Left lobe of liver (tissue), 2 donors: ENCODE measurements around the gene ATP6V1F. TPM values are rescaled to one million over a fixed set of nuclear protein-coding genes. Genes with fewer than 3 reads are reported as not detected.
A peak's percentile ranks its signal among the peaks of the same experiment; 100 is the strongest.

Experiments
- ATAC-seq: fragments of 200-7000 bp; cut with Tn5 transposase; one replicate; pipeline ENCODE4 v1.9.1; 2020; ENCODE audit warnings: mild to moderate bottlenecking, moderate library complexity
- DNase-seq: peaks from one replicate; pipeline ENCODE4 v3.0.0-alpha.2; 2020; ENCODE audit warnings: low spot score
- total RNA-seq: library from RNA; stranded (reverse); gene quantifications from one replicate; pipeline ENCODE4 v1.2.1, GENCODE V29; 2021
- donor health status: DM: no; HTN: no; CAD: no; lungs with moderate emphysema.
- donor health status: DM: no; HTN: yes; CAD: no.

ATP6V1F gene
- total RNA-seq, 1 donor from 2014 or later: 28.2 TPM

- DNase-seq: no peak
- ATAC-seq: no peak
These were observed 18.9 kb downstream of the ATP6V1F start for GRCh38 chr7:128881458-128882125.

- DNase-seq (no peak), ATAC-seq (no peak)
These were observed 19.5 kb downstream of the ATP6V1F start for GRCh38 chr7:128882134-128882533.

- ATAC-seq (peak; percentile 79), DNase-seq (peak; percentile 80)
These were observed 21.2 kb downstream of the ATP6V1F start for GRCh38 chr7:128883622-128884448.

GRCh38 chr7:128884561-128885369 lies 22.1 kb downstream of the ATP6V1F start:
- ATAC-seq (no peak), DNase-seq (no peak)

DNA sequence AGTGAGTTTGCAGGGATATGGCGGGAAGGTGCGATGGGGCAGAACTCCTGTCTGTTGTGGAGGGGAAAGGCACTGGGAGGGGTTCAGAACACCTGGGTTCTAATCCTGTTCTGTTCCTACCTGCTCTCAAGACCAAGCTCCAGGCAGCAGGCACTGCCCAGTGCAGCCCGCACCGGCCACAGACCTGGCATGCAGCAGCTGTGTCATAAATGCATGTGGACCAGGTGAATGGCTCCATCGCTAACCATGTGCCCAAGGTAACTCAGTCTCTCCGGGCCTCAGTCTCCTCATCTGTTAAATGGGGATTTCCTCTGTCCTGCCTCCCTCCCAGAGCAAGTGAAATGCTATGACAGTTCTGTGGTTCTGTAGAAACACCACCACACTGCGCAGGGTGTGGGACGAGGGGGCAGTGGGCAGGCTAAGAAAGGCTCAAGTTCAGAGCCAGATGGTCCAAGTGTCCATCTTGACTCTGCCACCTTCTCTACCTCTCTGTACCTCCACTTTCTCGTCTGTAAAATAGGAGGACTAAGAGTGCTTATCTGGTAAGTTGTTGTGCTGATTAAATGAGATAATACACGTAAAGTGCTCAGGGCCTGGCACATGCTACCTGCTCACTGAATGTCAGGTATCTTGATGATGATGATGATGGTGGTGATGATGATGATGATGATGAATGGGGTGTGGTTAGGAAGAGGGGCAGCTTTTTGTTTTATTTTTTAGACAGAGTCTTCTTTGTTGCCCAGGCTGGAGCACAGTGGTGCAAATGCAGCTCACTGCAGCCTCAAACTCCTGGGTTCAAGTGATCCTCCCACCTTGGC lies 22.9 kb downstream of the ATP6V1F start:
- no peak for ATAC-seq
- DNase-seq: no peak

DNA sequence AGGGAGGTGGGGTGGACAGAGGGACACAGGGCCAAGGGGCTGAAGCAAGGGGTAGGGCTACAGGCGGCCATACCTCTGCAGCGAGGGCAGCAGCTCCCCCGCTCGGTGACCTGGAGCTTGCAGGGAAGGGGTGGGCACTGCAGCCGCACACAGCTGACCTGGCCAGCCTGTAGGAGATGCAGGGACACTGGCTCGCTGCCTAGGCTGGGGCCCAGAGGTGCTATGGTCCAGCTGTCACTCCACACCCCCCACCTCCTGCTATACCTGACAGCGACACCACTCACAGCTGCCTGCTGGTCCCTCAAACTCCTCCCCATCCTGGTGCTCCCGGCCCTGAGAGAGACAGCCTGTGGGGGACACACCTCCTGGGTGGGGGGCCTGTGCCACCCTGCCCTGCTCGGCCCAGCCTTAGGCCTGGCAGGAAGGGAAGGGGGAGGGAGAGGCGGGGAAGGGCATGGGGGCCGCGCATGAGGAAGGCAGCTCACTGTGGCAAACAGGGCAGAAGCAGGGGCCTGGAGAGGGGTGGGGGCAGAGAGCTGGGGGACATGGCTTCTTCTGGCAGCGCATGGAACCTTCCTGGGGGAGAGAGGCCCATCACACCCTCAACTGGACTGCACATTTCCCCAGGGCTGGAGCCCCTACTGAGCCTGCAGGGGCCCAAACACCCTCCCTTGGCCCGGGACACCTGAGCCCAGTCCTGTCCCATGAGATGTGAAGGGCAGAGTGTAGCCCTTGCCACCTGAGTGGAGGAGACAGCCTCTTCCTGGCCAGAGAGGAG lies 23.9 kb downstream of the ATP6V1F start:
- DNase-seq: no peak
- ATAC-seq: no peak

GRCh38 chr7:128887169-128888038 lies 24.7 kb downstream of the ATP6V1F start:
- ATAC-seq: no peak
- DNase-seq: no peak

DNA sequence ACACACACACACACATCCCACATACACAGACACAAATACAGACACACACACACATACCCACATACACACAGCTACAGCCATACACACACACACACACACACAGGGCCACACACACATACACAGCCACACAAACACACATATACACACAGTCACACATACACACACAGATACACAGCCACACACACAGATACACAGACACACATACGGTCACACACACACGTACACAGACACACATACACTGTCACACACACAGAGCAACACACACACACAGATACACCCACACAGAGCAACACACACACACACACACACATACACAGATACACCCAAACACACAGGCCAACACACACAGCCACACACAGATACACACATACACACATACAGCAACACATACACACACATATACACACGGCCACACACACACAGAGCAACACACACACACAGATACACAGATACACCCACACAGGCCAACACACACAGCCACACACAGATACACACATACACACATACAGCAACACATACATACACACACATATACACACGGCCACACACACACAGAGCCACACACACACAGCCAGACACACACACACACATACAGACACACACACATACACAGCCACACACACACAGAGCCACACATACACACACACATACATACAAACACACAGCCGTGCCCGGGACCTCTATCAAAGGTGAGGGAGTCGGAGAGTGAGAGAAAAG lies 25.5 kb downstream of the ATP6V1F start:
- no peak for DNase-seq
- no peak for ATAC-seq

DNA sequence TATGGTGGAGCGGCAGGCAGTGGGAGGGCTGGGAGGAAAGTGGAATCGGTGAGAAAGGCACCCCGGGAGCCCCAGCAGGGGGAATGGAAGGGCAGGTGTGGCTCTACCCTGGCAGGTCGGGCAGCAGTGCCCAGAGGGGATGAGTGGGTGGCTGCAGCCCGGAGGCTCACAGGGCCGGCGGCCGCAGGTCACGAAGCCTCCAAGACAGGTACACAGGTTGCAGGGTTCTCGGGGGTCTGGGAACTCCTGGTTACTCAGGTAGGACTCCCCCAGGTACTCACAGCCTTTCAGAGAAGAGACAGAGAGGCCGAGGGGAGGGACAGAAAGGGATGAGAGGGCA lies 26.1 kb downstream of the ATP6V1F start:
- no peak for DNase-seq
- no peak for ATAC-seq

DNA sequence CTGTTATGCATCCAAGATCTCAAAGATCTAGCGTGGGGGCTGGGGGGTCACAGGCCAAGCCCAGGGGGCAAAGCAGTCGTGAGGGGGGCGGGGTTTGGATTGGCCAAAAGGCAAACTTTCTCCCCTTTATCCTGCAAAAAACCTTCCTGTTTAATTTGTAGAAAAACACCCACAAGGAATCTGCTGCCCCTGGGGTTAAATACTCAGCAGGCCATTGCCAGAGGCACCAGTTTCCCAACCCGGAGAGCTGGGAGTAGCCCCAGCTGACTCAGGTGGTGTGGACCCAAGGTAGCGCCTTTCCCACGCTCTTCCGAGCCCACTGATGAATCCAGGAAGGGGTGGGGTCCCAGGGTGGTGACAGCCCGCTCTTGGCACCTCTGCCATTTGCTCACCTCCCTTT lies 26.5 kb downstream of the ATP6V1F start:
- no peak for ATAC-seq

DNA sequence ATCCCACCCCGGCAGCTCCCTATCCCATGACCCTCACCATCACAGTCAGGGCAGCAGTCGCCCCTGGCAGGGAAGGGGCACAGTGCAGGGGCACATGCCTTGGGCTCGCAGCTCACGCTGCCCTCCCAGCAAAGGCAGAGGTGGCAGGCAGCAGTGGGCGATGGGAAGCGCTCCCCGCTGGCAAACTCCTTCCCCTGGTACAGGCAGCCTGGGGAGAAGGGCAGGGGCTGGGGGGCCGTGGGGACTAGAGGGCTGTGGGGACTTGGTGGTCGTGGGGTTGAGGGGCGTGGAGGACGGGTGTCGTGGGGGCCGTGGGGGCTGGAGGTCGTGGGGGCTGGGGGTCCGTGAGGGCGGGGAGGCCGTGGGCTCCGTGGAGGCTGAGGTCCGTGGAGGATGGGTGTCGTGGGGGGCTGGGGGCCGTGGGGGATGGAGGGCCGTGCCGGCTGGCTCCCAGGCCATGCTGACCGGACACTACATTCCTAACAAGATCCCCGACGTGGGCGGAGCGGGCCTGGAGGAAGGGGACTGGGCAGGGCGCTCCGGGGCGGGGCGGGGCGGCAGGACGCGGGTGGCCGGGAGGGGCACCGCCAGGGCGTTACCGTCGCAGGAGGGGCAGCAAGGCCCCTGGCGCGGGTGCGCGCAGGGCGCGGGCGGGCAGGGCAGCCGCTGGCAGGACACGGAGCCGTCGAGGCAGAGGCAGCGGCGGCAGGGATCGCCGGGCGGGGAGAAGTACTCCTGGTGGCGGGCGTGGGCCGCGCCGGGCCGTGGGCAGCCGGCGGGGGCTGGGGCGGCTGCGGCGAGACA lies 27.9 kb downstream of the ATP6V1F start:
- ATAC-seq: peak; percentile 42
- no peak for DNase-seq

More for the DNA sequence above, 26.5 kb downstream of the ATP6V1F start:
- no peak for DNase-seq

GRCh38 chr7:128891110-128891941 lies 28.7 kb downstream of the ATP6V1F start:
- DNase-seq: no peak
- peak; percentile 52 for ATAC-seq

- DNase-seq (no peak), ATAC-seq (no peak)
These were observed 29.2 kb downstream of the ATP6V1F start for GRCh38 chr7:128891942-128892269.

DNA sequence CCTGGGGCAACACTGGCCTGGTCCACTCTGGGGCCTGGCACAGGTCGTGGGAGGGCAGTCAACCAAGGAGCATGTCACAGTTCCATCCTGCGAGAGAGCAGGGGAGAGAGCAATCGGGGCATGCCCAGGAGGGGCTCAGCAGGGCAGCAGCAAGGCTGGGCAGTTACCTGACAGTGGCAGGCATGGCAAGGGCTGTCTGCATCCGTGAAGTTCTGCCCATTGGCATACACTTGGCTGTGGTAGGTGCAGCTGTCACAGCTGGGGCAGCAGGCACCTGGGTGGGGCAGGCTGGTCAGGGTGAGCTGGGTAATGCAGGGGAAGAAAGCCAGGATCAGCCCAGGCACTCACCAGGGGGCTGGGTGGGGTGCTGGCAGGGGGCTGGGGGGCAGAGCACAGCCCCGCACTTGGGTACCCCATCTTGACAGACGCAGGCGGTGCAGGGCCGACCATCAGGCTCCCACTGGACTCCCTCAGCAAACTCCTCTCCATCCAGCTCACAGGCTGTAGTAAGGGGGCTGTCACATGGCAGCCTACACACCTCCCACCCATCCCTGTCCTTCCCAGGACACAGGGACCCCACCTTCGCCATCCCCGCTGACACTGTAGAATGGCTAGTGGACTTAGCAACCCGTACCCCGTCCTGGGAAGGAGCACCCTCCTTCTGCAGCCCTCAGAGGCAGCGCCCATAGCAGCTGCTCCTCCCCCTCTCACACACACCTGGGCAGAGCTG lies 30.0 kb downstream of the ATP6V1F start:
- ATAC-seq (no peak), DNase-seq (no peak)

- DNase-seq (no peak), ATAC-seq (peak; percentile 20)
These were observed 30.8 kb downstream of the ATP6V1F start for GRCh38 chr7:128893251-128894100.
